ENCODE results near the gene FHIT.
"Not testable (repeated sequence)": the region's sequence is repeated elsewhere in the genome, so short reads cannot be mapped to it uniquely, and the experiment has no call there.

Gene FHIT

DNA sequence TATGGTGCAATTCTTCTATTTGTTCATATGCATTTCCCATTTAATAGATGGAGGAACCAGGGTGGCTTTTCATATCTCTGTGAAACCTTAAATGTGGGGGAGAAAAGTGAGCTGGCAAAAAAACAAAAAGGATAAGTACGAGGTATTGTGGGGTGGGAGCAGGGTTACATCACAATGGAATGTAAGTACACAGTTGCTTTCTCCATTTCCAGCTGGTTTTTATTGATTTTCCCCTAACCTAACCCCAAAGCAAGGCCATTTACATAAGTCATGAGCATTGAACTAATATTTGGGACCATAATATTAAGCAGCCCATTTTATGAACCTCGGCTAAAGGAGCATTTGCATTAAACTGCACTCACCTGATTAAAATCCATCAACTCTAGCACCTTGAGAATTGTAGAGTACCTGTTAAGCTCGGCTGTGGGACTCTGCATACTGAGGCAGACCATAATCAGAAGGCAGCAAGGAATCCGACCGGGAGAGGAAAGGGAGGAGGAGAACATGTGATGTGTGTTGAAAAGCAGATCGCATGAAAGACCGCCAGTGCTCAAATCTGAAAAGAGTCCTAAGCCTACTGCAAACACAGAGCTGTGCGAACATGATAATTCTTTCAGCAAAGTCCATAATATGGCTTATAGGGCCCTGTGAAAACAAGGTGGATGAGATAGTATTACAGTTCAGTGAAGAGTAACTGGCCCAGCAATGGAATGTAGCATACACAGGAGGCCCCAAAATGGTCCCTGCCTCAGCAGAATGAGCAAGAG lies 513.4 kb downstream of the FHIT start:
- no peak for DNase-seq

GRCh38 chr3:60730371-60730770 lies 520.9 kb downstream of the FHIT start:
- no peak for DNase-seq

- no peak for DNase-seq
Measured at GRCh38 chr3:60729056-60729455, 522.2 kb downstream of the FHIT start.

DNA sequence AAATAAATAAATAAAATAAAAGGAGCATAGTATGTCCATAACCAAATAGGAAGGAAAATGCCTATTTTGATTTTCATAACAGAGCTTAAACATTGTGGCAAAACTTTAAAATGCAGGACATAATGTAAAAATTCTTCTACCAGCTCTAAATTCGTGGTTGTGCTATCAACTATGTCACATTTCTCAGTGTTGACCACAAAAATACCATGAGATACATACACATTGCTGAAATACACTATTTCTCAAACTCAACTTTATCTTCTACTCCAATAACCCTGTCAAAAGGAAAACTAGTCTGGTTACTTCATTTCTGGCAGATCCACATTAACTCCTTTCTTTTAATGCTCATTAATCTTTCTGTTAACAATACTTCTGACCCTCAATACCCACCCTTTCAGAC lies 523.2 kb downstream of the FHIT start:
- DNase-seq: no peak

DNA sequence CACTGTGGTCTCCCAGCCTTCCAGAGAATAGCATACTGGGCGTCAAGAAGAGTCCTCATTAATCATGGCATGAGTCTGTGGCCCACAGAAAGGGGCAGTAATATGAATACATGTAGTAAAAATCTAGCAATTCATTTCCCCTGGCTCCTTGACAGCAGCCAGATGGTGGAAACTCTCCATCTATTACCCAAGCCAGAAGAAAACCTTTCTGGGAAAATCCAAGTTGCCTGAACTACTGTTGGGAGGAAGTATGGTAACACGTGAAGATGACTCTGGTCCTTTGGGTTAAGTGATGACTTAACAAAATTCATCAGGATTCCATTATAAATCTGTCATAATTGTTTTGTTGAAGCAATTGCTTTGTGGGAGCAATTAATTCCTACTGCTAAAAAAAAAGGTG lies 530.5 kb downstream of the FHIT start:
- no peak for DNase-seq

DNA sequence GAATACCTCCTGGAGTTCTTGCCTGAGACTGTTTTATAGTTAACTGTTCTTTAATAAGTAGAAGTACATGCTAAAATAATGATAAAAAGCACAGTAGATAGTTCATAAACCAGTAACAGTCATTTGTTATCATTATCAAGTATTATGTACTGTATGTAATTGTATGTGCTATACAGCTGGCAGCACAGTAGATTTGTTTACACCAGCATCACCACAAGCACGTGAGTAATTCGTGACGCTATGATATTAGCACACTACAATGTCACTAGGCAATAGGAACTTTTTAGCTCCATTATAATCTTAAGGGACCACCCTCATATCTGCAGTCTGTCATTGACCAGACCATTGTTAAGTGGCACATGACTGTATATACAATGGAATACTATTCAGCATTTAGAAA lies 534.7 kb downstream of the FHIT start:
- no peak for DNase-seq

- no peak for DNase-seq
Measured at GRCh38 chr3:60708191-60708975, 542.9 kb downstream of the FHIT start.

- no peak for DNase-seq
Measured at GRCh38 chr3:60707452-60708020, 543.7 kb downstream of the FHIT start.

DNA sequence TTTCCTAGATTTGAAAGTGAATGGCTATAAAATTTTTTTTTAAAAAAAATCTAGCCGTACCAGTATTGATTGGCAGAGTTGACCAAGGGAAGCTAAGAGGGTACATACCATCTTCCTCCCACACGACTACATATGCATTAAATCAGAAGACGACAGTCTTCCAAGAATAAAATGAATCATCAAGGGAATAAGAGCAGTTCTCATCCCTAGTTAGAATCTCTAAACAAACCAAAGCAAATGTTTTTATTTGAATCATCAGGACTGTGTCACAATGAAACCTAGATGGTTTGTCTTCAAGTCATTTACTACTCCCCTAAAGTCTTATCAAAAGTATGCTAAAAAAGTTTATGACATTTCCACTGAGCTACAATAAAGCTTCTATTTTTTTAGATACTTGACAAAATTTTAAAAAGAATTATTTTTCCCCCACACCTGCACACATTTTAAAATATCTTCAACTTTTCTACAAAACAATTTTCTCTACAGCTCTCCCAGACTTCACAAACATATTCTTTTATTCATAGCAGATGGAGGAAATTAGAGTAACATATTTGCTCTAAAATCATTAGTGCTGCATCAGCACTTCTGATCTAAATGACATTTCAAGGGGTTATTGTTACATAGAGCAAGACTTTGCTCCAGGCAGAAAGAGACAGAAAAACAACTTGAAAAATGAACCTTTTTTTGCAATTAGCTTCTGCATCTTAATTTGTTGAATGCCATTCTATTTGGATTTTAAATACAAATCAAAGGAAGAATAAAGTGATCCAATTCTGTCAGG lies 547.1 kb downstream of the FHIT start:
- no peak for DNase-seq

GRCh38 chr3:60703008-60703407 lies 548.2 kb downstream of the FHIT start:
- no peak for DNase-seq

GRCh38 chr3:60698117-60698516 lies 553.1 kb downstream of the FHIT start:
- DNase-seq: no peak

GRCh38 chr3:60697132-60697531 lies 554.1 kb downstream of the FHIT start:
- DNase-seq: no peak

DNA sequence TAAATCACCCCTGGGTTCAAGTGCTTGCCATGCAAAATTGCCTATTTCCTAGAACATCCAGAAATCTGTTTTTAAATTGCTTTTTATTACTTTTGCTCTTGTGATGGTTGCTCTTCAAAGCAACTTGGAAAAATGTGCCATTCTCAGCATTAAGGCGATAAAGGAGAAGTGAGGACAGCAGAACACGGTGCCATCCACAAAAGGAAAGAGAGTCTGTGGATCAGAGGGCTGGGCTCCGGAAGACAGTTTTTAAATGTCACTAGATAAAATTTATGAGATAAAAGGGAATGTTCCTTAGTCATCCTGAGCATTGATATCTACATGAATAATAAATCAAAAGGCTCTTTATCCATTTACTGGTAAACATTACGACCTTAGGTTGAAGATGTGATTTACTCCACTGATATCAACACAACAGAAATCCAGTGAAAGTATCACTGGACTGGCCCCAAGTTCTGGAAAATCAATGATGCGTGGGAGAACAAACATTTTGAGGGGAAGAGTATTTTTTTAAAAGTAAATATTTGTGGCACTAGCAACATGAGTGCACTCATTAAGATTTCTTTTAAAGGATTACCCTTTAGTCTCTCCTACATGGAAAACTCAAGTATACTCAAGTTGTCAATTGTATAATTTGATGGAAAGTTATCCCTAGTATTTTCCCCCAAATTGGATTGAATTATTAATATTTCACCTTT lies 554.7 kb downstream of the FHIT start:
- DNase-seq: no peak

- no peak for DNase-seq
Measured at GRCh38 chr3:60675424-60675823, 575.8 kb downstream of the FHIT start.

DNA sequence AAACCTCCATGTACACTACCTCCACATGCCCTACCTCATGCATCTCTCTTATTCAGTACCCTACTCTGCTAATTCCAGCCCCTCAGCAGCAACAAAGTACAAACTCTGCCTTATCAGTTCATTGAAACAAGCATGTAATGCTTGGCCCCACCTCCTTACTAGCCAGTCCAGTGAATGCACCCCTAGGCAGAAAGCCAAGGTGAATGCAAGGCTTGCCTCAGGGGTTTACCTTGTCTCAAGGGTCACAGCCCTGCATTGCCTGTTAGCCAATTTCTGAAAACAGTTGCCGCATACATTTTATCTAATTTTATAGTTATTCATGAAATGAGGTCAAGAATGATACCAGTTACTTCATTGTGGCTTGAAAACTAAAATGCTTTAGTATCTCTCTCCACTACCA lies 576.4 kb downstream of the FHIT start:
- DNase-seq: no peak

GRCh38 chr3:60673123-60673522 lies 578.1 kb downstream of the FHIT start:
- no peak for DNase-seq

DNA sequence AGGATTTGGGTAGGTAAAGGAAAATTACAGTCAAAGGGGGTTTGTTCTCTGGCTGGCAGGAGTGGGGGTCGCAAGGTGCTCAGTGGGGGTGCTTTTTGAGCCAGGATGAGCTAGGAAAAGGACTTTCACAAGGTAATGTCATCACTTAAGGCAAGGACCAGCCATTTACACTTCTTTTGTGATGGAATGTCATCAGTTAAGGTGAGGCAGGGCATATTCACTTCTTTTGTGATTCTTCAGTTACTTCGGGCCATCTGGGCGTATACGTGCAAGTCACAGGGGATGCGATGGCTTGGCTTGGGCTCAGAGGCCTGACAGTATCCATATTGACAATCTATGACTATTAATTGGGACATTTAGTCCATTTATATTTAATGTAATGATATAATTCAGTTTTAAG lies 578.9 kb downstream of the FHIT start:
- not testable (repeated sequence) for DNase-seq

- DNase-seq: no peak
Measured at GRCh38 chr3:60669636-60670035, 581.6 kb downstream of the FHIT start.

DNA sequence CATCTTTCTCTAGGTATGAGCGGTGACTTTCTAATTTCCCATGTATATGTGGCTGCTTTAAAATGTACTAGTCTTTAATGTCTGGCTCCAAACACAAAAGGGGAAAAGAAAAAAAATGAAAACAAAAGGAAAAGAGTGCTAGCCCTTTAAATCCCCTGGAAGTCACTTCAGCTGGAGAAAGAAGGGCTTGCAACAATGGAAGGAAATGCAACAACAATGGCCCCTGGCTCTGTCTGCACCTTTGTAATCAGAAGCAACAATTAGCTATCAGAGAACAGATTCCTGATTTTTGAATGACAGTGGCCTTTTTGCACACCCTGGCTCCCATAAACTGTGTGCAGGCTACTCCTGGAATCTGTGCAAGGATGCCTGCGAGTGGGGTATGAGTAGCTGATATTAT lies 591.2 kb downstream of the FHIT start:
- DNase-seq: no peak

GRCh38 chr3:60659098-60659497 lies 592.2 kb downstream of the FHIT start:
- DNase-seq: no peak

DNA sequence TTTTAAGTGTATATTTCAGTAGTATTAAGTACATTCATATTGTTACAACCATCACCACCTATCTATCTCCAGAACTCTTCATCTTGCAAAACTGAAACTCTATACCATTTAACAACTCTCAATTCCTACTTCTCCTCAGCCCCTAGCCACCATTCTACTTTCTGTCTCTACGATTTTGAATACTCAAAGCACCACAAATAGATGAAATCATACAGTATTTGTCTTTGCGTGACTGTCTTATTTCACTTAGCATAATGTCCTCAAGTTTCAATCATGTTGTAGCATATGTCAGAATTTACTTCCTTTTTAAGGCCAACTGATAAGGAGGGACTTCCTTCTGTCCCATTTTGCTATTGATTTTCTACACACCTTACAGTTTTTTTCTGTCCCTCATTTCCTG lies 593.3 kb downstream of the FHIT start:
- DNase-seq: no peak
